Measurements from ENCODE around the gene SMPD3. TPM values are rescaled to one million over a fixed set of nuclear protein-coding genes. Genes with fewer than 3 reads are reported as not detected.

The SMPD3 gene
- total RNA-seq, 1 experiment from 2014 or later, result 0.70 TPM

DNA sequence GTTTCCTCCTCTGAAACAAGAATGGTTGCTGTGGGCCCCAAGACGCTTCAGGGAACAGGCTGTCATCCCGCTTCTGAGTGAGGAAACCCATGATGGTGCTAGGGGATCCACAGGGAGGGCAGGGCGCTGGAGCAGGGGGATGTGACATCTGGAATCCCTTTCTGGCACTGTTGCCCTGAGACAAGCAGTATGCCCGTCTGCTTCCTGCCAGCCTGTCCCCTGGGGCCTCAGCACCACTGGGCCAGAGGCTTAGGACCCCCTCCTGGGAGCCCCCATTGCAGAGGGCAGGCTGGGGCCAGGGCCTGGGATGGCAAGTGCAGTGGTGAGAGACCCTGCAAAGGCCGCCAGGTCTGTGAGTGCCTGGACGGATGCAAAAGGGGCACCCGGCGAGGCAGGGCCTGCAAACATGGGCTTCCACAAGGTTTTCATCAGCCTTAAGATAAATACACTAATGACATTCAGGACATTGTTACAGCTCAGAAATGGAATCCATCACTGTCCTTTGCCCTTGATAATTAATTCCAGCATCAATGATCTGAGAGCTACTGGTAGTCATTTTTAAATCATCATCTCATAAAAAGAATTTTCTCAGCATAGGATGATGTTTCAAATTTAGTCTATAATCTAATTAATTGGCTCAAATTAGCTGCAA, 85.9 kb downstream of the SMPD3 start:
- Histone ChIP-seq H3K79me1 (ENCODE audit: insufficient read depth, low read depth, low read length, poor library complexity, severe bottlenecking) (no peaks in the 10 kb centered on the region), H2AFZ (ENCODE audit: low read length) (no peak overlapping the region), H2AK5ac (ENCODE audit: insufficient read length, low read length) (no peak overlapping the region), H3K23ac (ENCODE audit: insufficient read length, low read depth, low read length) (no peak overlapping the region), H3K56ac (ENCODE audit: insufficient read length, low read depth, low read length) (no peak overlapping the region), H3K79me2 (ENCODE audit: insufficient read depth, low read length) (no peaks in the 10 kb centered on the region), H3K27me3 (ENCODE audit: insufficient read depth, low read length) (no peaks in the 10 kb centered on the region), H2BK12ac (ENCODE audit: insufficient read length, low read depth, low read length) (no peak overlapping the region), H4K91ac (ENCODE audit: insufficient read length, low read depth, low read length) (no peak overlapping the region), H2BK15ac (ENCODE audit: low read depth, low read length) (no peak overlapping the region), H3K14ac (ENCODE audit: insufficient read depth, low read length) (no peak overlapping the region), H3K18ac (ENCODE audit: insufficient read length, low read depth, low read length) (no peak overlapping the region), H2BK20ac (ENCODE audit: low read depth, low read length, poor library complexity, severe bottlenecking) (no peak overlapping the region), H3K4ac (ENCODE audit: low read depth, low read length) (no peak overlapping the region), H4K8ac (replicated peaks; ENCODE audit: insufficient read length, low read depth, low read length) (no peak overlapping the region), H3K27ac (ENCODE audit: insufficient read length, low read depth, low read length) (no peak overlapping the region), H2BK5ac (ENCODE audit: insufficient read length, low read length) (no peak overlapping the region), H3K4me1 (ENCODE audit: insufficient read depth, low read length) (no peaks in the 10 kb centered on the region), H3K23me2 (ENCODE audit: insufficient read length, low read depth, low read length, poor library complexity, severe bottlenecking) (no peaks in the 10 kb centered on the region), H4K5ac (ENCODE audit: insufficient read length, low read depth, low read length) (no peak overlapping the region), H3T11ph (ENCODE audit: low read length) (no peak overlapping the region), H2BK120ac (ENCODE audit: low read depth, low read length, poor library complexity, severe bottlenecking) (no peak overlapping the region), H3K4me2 (ENCODE audit: insufficient read depth, insufficient read length, low read length) (no peak overlapping the region), H3K9ac (ENCODE audit: extremely low read depth, insufficient read length, low read length) (no peak overlapping the region), H3K9me3 (ENCODE audit: control insufficient read depth, low read depth, low read length) (no peaks in the 10 kb centered on the region), H4K20me1 (ENCODE audit: control insufficient read depth, insufficient read depth, insufficient read length) (no peaks in the 10 kb centered on the region)
- no peak overlapping the region for H3K27ac Mint-ChIP-seq
- peaks cover 3% of the 10 kb centered on the region; the same call in 1 of the 2 replicates for H3K27me3 Mint-ChIP-seq (ENCODE audit: low read depth)
- TF ChIP-seq, protein P1, sequence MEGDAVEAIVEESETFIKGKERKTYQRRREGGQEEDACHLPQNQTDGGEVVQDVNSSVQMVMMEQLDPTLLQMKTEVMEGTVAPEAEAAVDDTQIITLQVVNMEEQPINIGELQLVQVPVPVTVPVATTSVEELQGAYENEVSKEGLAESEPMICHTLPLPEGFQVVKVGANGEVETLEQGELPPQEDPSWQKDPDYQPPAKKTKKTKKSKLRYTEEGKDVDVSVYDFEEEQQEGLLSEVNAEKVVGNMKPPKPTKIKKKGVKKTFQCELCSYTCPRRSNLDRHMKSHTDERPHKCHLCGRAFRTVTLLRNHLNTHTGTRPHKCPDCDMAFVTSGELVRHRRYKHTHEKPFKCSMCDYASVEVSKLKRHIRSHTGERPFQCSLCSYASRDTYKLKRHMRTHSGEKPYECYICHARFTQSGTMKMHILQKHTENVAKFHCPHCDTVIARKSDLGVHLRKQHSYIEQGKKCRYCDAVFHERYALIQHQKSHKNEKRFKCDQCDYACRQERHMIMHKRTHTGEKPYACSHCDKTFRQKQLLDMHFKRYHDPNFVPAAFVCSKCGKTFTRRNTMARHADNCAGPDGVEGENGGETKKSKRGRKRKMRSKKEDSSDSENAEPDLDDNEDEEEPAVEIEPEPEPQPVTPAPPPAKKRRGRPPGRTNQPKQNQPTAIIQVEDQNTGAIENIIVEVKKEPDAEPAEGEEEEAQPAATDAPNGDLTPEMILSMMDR (conservative IDR thresholded peaks at IDR 0.05), result no peak
- WGBS (ENCODE audit: extremely low coverage, insufficient read length, low lambda C conversion rate), result no CpG with 5 or more reads among the region's 8 CpGs
- H3K4me3 Mint-ChIP-seq, result no peak overlapping the region
- no peaks in the 10 kb centered on the region for H3K9me3 Mint-ChIP-seq
- DNase-seq, result no peak
- H3K36me3 Mint-ChIP-seq (ENCODE audit: insufficient read depth in 1 of 3, low read depth in 3 of 3), result peaks cover 0 to 14% (median 10%) of the 10 kb centered on the region in 3 experiments; a peak in 5 of 7 replicates
- H3K4me1 Mint-ChIP-seq, result peaks cover 13 to 30% of the 10 kb centered on the region in 2 experiments
